T-helper 17 cell (primary cell): ENCODE measurements around the gene LGALS7B. TPM values are rescaled to one million over a fixed set of nuclear protein-coding genes. Genes with fewer than 3 reads are reported as not detected.
A peak's percentile ranks its signal among the peaks of the same experiment; 100 is the strongest.
"Not testable (repeated sequence)": the region's sequence is repeated elsewhere in the genome, so short reads cannot be mapped to it uniquely, and the experiment has no call there.

Experiments
- ATAC-seq: fragments of 150-1000 bp; cut with Tn5 transposase; 2 replicates; pipeline ENCODE4 v1.10.0; 2021; ENCODE audit warnings: mild to moderate bottlenecking, moderate library complexity
- DNase-seq, 3 donors: peaks; one replicate each; pipeline versions ENCODE4 v3.0.0 to v3.0.0-alpha.2; 2020 to 2021
- H3K9me3 ChIP-seq: one replicate; pipeline ENCODE4 v1.7.0; 2013; ENCODE audit warnings: low read length, mild to moderate bottlenecking; ENCODE audit not compliant: control insufficient read depth, poor library complexity, severe bottlenecking
- H3K27ac Mint-ChIP-seq: one replicate; pipeline ENCODE4 v1.8.0; 2022; ENCODE audit warnings: mild to moderate bottlenecking, moderate library complexity, mixed read lengths
- H3K27me3 Mint-ChIP-seq: one replicate; pipeline ENCODE4 v1.8.0; 2022; ENCODE audit warnings: mixed read lengths
- H3K36me3 Mint-ChIP-seq: one replicate; pipeline ENCODE4 v1.8.0; 2022; ENCODE audit warnings: low read depth, mixed read lengths
- H3K4me1 Mint-ChIP-seq: one replicate; pipeline ENCODE4 v1.8.0; 2022; ENCODE audit warnings: mild to moderate bottlenecking, mixed read lengths
- H3K4me3 Mint-ChIP-seq: one replicate; pipeline ENCODE4 v1.8.0; 2022; ENCODE audit warnings: mild to moderate bottlenecking, moderate library complexity, mixed read lengths
- total RNA-seq, 4 donors: library from RNA in 2 of 4; stranded (reverse) in 2 of 4; gene quantifications; one replicate each; pipeline ENCODE4 v1.2.3 and lab custom pipeline; 2022 to 2026

Gene LGALS7B
- total RNA-seq, 2 donors from 2014 or later: not detected

DNA sequence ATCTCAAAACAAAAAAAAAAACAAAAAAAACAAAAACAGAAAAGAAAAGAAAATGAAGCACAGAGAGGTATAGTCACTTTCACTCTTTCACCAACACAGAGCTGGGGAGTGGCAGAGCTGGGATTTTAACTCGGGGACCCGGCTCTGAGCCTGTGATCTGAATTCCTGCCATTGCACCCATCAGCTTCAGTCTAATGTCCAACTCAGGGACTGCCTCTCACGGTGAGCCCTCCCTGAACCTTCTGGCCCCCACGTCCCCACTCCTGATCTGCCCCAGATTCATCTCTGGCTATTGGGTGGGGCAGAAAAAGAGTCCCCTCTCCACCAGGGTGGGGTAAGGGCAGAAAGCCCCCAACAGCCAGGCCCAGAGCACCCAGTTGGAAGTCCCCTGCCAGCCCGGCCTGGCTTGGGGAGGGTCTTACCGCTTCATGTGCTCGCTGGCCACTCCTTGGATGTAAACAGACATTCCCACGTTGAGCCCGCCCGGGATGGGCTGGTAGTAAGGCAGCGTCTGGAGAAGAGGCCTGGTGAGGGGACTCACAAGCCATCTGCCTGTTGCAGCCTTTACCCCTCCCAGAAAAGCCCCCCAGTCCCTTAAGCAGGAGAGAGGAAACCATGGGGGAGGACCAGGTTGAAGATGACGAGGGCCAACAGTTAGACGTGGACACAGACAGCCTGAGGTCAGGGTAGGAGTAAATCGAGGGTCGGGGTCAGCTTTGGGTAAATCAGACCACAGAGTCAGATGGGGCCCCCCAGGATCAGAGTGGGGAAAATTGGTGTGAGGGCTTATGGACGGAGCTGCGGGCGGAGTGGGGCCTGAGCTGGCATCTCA lies 23.2 kb downstream of the LGALS7B start:
- Mint-ChIP-seq H3K27me3 (no peaks in the 10 kb centered on the region), H3K4me1 (peaks cover 2% of the 10 kb centered on the region), H3K4me3 (no peak overlapping the region), H3K36me3 (peaks cover 3% of the 10 kb centered on the region), H3K27ac (peak overlapping the region; percentile 75)
- DNase-seq (no peak), ATAC-seq (no peak)
- no peaks in the 10 kb centered on the region for H3K9me3 ChIP-seq

- peak within 1 kb of the TSS; percentile 79 for H3K27ac Mint-ChIP-seq
- no peak for DNase-seq
- H3K36me3 Mint-ChIP-seq: peaks cover 3% of the 10 kb centered on the region
- H3K9me3 ChIP-seq: no peaks in the 10 kb centered on the region
- ATAC-seq: no peak
- H3K27me3 Mint-ChIP-seq: no peaks in the 10 kb centered on the region
- H3K4me1 Mint-ChIP-seq: peaks cover 2% of the 10 kb centered on the region
- H3K4me3 Mint-ChIP-seq: no peak within 1 kb of the TSS
Measured at GRCh38 chr19:38812841-38813320, 23.9 kb downstream of the LGALS7B start, which contains the start of gene LGALS4. Gene LGALS4, minus strand, starts transcription at chr19:38812945. Its CDS starts 59 bp downstream, at chr19:38812886.

DNA sequence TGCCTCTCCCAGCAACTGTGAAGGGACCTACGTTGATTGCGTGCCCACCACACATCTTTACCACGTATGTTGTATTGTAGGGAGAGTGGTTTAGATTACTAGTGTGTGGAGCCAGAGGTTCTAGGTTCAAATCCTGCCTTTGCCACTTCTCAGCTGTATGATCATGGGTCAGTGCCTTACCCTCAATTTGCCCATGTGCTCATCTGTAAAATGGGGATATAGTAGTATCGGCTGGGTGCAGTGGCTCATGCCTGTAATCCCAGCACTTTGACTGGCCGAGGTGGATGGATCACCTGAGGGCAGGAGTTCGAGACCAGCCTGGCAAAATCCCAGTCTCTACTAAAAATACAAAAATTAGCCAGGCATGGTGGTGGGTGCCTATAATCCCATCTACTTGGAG lies 24.3 kb downstream of the LGALS7B start:
- peaks cover 3% of the 10 kb centered on the region for H3K36me3 Mint-ChIP-seq
- H3K27ac Mint-ChIP-seq: peak overlapping the region; percentile 79

GRCh38 chr19:38813932-38814331 lies 24.9 kb downstream of the LGALS7B start:
- peak overlapping the region; percentile 79 for H3K27ac Mint-ChIP-seq
- not testable (repeated sequence) for DNase-seq, H3K36me3 Mint-ChIP-seq, H3K4me3 Mint-ChIP-seq, H3K9me3 ChIP-seq, H3K27me3 Mint-ChIP-seq, H3K4me1 Mint-ChIP-seq, ATAC-seq

More for the DNA sequence above, 24.3 kb downstream of the LGALS7B start:
- no peaks in the 10 kb centered on the region for H3K9me3 ChIP-seq
- Mint-ChIP-seq H3K4me1 (peaks cover 2% of the 10 kb centered on the region), H3K4me3 (no peak overlapping the region), H3K27me3 (no peaks in the 10 kb centered on the region)
- no peak for ATAC-seq
- DNase-seq: no peak

- peaks cover 4% of the 10 kb centered on the region for H3K4me1 Mint-ChIP-seq
- no peak overlapping the region for H3K4me3 Mint-ChIP-seq
- H3K36me3 Mint-ChIP-seq: peaks cover 3% of the 10 kb centered on the region
- H3K27ac Mint-ChIP-seq: no peak overlapping the region
- no peak for DNase-seq
- H3K9me3 ChIP-seq: no peaks in the 10 kb centered on the region
- no peak for ATAC-seq
- H3K27me3 Mint-ChIP-seq: no peaks in the 10 kb centered on the region
Measured at GRCh38 chr19:38815059-38816001, 26.3 kb downstream of the LGALS7B start.

- peaks cover 7% of the 10 kb centered on the region for H3K4me1 Mint-ChIP-seq
- ATAC-seq: no peak
Measured at GRCh38 chr19:38816131-38816750, 27.2 kb downstream of the LGALS7B start.

GRCh38 chr19:38817081-38817480 lies 28.1 kb downstream of the LGALS7B start:
- no peaks in the 10 kb centered on the region for H3K9me3 ChIP-seq

More at GRCh38 chr19:38816131-38816750, 27.2 kb downstream of the LGALS7B start:
- no peaks in the 10 kb centered on the region for H3K9me3 ChIP-seq
- Mint-ChIP-seq H3K27ac (no peak overlapping the region), H3K4me3 (no peak overlapping the region), H3K36me3 (peaks cover 5% of the 10 kb centered on the region), H3K27me3 (no peaks in the 10 kb centered on the region)
- DNase-seq: no peak

DNA sequence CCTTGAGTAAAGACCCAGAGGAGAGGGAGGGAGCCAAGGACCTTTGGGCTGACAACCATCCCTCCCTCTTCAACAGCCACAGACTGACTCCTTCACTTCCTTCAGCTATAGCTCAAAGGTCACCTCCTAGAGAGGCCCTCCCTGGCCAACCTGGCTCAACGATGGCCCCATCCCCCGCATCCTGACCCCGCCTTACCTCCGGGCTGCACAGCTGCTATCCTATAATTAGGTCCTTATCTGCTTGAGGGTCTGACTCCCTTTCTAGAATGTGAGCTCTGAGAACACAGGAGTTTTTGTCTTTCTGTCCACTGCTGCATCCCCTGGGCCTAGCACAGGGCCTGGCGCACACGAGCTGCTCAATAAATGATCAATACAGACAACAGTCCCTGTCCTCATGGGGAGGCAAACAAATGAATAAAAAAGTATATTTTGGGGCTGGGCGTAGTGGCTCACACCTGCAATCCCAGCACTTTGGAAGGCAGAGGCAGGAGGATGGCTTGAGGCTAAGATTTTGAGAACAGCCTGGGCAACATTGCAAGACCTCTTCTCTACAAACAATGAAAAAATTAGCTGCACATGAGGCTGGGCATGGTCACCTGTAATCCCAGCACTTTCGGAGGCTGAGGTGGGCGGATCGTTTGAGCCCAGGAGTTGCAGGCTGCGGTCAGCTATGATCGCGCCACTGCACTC lies 30.4 kb downstream of the LGALS7B start:
- H3K36me3 Mint-ChIP-seq: peaks cover 8% of the 10 kb centered on the region
- H3K27me3 Mint-ChIP-seq: no peaks in the 10 kb centered on the region
- H3K4me1 Mint-ChIP-seq: peaks cover 15% of the 10 kb centered on the region
- no peak overlapping the region for H3K27ac Mint-ChIP-seq
- DNase-seq (no peak), ATAC-seq (no peak)
- no peak overlapping the region for H3K4me3 Mint-ChIP-seq
- no peaks in the 10 kb centered on the region for H3K9me3 ChIP-seq

More at GRCh38 chr19:38817081-38817480, 28.1 kb downstream of the LGALS7B start:
- ATAC-seq (no peak), DNase-seq (no peak)
- Mint-ChIP-seq H3K27ac (no peak overlapping the region), H3K36me3 (peaks cover 5% of the 10 kb centered on the region), H3K27me3 (no peaks in the 10 kb centered on the region), H3K4me1 (peaks cover 7% of the 10 kb centered on the region), H3K4me3 (no peak overlapping the region)

GRCh38 chr19:38821230-38821825 lies 32.3 kb downstream of the LGALS7B start:
- not testable (repeated sequence) for ATAC-seq, H3K27me3 Mint-ChIP-seq
- H3K27ac Mint-ChIP-seq: peak overlapping the region; percentile 79

DNA sequence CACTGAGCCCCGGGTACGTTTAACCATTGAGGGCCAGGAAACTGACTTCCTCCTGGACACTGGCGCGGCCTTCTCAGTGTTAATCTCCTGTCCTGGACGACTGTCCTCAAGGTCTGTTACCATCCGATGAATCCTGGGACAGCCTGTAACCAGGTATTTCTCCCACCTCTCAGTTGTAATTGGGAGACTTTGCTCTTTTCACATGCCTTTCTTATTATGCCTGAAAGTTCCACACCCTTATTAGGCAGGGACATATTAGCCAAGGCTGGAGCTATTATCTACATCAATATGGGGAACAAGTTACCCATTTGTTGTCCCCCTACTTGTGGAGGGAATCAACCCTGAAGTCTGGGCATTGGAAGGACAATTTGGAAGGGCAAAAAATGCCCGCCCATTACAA lies 36.9 kb downstream of the LGALS7B start:
- H3K27me3 Mint-ChIP-seq, H3K9me3 ChIP-seq, DNase-seq, H3K36me3 Mint-ChIP-seq, H3K4me3 Mint-ChIP-seq, H3K27ac Mint-ChIP-seq, ATAC-seq: not testable (repeated sequence)
- H3K4me1 Mint-ChIP-seq: peaks cover 24% of the 10 kb centered on the region

More at GRCh38 chr19:38821230-38821825, 32.3 kb downstream of the LGALS7B start:
- peaks cover 16% of the 10 kb centered on the region for H3K4me1 Mint-ChIP-seq
- not testable (repeated sequence) for H3K9me3 ChIP-seq, H3K4me3 Mint-ChIP-seq, DNase-seq, H3K36me3 Mint-ChIP-seq

GRCh38 chr19:38826856-38827551 lies 38.0 kb downstream of the LGALS7B start:
- Mint-ChIP-seq H3K27ac (no peak overlapping the region), H3K27me3 (no peaks in the 10 kb centered on the region), H3K4me1 (peaks cover 30% of the 10 kb centered on the region), H3K36me3 (peaks cover 6% of the 10 kb centered on the region), H3K4me3 (no peak overlapping the region)
- no peaks in the 10 kb centered on the region for H3K9me3 ChIP-seq
- ATAC-seq (no peak), DNase-seq (no peak)
